Subcutaneous abdominal adipose tissue (tissue), 5 donors: Measurements from ENCODE around the gene SLC22A12.

ENCODE experiments used
- H3K27ac ChIP-seq: one replicate; pipeline ENCODE4 v1.7.0; 2013; ENCODE audit warnings: low read depth, mild to moderate bottlenecking, inconsistent platforms, low read length, moderate library complexity
- H3K27me3 ChIP-seq, 5 donors: one replicate each; pipeline ENCODE4 v1.7.0; 2013; ENCODE audit warnings: low read length in 5 of 5, inconsistent platforms in 1 of 5; ENCODE audit not compliant: control insufficient read depth in 5 of 5, insufficient read depth in 4 of 5
- H3K36me3 ChIP-seq, 5 donors: one replicate each; pipeline ENCODE4 v1.7.0; 2013; ENCODE audit warnings: low read length in 5 of 5; ENCODE audit not compliant: control insufficient read depth in 5 of 5, insufficient read depth in 5 of 5
- H3K4me1 ChIP-seq, 5 donors: one replicate each; pipeline ENCODE4 v1.7.0; 2013; ENCODE audit warnings: low read length in 5 of 5, mild to moderate bottlenecking in 3 of 5, moderate library complexity in 1 of 5; ENCODE audit not compliant: control insufficient read depth in 5 of 5, insufficient read depth in 5 of 5
- H3K4me3 ChIP-seq, 5 donors: one replicate each; pipeline ENCODE4 v1.7.0; 2013; ENCODE audit warnings: low read length in 5 of 5, low read depth in 1 of 5
- H3K9ac ChIP-seq, 5 donors: one replicate each; pipeline ENCODE4 v1.7.0; 2013; ENCODE audit warnings: low read length in 5 of 5, mild to moderate bottlenecking in 4 of 5, moderate library complexity in 3 of 5
- H3K9me3 ChIP-seq, 5 donors: one replicate each; pipeline ENCODE4 v1.7.0; 2013; ENCODE audit warnings: low read length in 5 of 5; ENCODE audit not compliant: control insufficient read depth in 5 of 5
- donor health status: healthy.
- donor health status: healthy.
- donor health status: healthy.
- donor health status: healthy.
- donor health status: healthy.

The SLC22A12 gene

DNA sequence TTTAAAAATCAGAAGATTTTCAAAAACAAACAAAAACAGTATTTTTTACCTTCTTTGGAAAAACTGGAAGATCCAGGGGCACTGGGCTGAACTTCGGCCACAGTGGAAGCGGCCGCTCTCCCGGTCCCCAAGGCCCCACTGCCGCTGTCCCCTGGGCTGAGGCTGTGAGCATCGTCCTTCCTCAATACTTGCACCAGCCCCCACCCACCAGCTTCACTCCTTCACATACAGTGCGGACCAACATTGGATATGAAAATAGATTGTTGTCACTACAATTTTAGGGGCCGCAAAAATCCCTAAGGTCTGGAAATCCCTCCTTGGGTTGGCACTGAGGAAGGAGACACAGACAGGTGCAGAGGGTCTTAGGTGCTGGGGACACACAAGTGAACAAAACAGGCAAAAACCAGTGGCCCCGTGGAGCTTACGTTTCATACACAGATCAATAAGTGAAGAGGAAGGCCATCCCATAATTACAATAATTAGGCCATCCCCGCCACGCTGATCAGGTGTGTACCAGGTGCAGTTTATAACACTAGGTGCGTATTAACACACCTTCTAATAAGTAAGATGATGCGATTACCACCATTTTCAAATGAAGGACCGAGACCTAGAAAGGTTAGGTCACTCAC, 28.2 kb upstream of the SLC22A12 start:
- no peak overlapping the region for H3K9ac ChIP-seq
- H3K9me3 ChIP-seq, result no peaks in the 10 kb centered on the region
- H3K4me1 ChIP-seq, result peaks cover 2 to 15% (median 14%) of the 10 kb centered on the region in 5 donors
- peaks cover 7 to 14% (median 9%) of the 10 kb centered on the region in 5 donors for H3K27me3 ChIP-seq
- H3K36me3 ChIP-seq, result no peaks in the 10 kb centered on the region
- H3K4me3 ChIP-seq, result no peak overlapping the region
- H3K27ac ChIP-seq, result no peak overlapping the region

- H3K4me3 ChIP-seq, result no peak overlapping the region
- peaks cover 2 to 15% (median 14%) of the 10 kb centered on the region in 5 donors for H3K4me1 ChIP-seq
- H3K27ac ChIP-seq, result no peak overlapping the region
- no peaks in the 10 kb centered on the region for H3K36me3 ChIP-seq
- H3K27me3 ChIP-seq, result peaks cover under 1 to 7% (median 5%) of the 10 kb centered on the region in 5 donors
- no peaks in the 10 kb centered on the region for H3K9me3 ChIP-seq
- no peak overlapping the region for H3K9ac ChIP-seq
Observed at GRCh38 chr11:64563966-64564365, 27.1 kb upstream of the SLC22A12 start.

GRCh38 chr11:64564419-64564818, 26.6 kb upstream of the SLC22A12 start:
- no peak overlapping the region for H3K9ac ChIP-seq
- no peak overlapping the region for H3K4me3 ChIP-seq
- H3K4me1 ChIP-seq, result peaks cover 2 to 15% (median 14%) of the 10 kb centered on the region in 5 donors
- peaks cover 0 to 7% (median 5%) of the 10 kb centered on the region in 5 donors for H3K27me3 ChIP-seq
- no peaks in the 10 kb centered on the region for H3K9me3 ChIP-seq
- no peak overlapping the region for H3K27ac ChIP-seq
- no peaks in the 10 kb centered on the region for H3K36me3 ChIP-seq

DNA sequence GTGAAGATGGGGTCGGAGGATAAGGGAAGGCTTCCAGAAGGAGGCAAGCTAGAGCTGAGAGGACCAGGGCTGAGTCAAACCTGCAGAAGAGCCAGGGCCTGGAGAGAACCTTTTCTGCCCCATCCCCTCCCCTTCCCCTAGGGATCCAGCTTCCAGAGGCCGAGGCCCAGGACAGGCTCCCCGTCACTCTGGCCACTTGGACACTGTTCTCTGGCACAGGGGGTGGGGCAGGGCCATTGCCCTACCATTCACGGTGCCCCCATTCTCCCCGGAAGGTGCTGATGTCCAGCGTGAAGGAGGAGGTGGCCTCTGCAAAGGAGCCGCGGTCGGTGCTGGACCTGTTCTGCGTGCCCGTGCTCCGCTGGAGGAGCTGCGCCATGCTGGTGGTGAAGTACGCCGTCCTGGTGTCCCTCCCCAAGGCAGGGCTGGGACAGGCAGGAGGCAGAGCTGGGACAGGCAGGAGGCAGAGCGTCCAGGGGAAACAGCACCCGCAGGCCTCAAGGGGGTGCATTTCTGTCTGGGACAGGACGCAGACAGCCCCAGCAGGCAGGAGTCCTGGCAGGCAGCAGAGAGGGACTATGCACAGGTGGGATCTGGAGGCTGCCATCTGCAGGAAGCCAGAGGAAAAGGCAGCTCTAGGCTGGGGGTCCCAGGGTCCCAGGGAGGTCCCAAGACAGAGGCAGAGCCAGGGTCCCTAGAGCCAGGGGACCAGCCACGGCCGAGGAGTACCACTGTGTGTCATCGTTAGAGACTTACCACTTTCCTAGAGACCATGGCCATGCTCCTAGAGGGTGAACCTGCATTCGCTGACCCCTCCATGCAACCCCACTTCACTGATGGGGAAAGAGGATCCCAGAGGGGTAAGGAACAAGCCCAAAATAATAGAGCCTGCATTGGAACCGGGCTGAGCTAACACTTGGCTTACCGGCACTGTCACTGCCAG, 25.8 kb upstream of the SLC22A12 start:
- Histone ChIP-seq H3K4me1 (peaks cover 2 to 15% (median 14%) of the 10 kb centered on the region in 5 donors), H3K27me3 (peaks cover 0 to 7% (median 4%) of the 10 kb centered on the region in 5 donors), H3K9ac (no peak overlapping the region), H3K4me3 (no peak overlapping the region), H3K36me3 (no peaks in the 10 kb centered on the region), H3K9me3 (no peaks in the 10 kb centered on the region), H3K27ac (no peak overlapping the region)

DNA sequence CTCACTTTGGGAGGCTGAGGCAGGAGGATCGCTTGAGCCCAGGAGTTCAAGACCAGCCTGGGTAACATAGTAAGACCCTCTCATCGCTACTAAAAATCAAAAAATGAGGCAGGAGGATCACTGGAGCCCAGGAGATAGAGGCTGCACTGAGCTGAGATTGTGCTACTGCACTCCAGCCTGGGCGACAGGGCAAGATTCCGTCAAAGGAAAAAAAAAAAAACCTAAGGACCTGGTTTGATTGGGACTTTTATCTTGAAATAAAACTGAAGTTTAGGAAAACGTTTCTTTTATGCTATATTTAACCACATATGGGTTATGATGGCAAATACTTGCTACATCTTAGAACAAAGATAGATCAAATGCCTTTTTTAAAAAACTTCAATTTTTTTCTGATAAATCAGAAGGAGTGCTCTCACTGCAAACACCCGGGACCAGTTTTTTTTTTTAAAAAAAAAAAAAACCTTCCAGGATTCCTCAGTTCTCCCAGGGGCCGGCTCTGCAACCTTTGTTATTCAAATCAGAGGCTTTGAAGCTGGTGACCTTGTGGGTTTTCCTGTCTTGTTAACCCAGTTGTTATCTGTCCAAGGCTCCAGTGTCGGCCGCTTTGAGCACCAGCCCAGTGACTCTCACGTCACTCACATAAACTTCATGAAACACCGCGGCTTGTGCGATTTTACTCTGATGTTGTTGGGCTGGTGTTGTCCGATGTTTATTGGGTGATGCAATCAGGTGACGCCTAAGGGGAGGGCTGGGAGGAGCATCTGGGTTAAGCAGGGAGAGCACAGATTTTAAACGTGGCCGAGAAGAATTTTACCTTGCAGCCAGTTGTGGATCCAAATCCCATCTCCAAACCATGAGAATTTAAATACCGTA, 24.7 kb upstream of the SLC22A12 start:
- H3K4me3 ChIP-seq, result no peak overlapping the region
- H3K36me3 ChIP-seq, result no peaks in the 10 kb centered on the region
- peaks cover 2 to 15% (median 14%) of the 10 kb centered on the region in 5 donors for H3K4me1 ChIP-seq
- no peak overlapping the region for H3K27ac ChIP-seq
- peaks cover 0 to 7% (median 0%) of the 10 kb centered on the region in 5 donors for H3K27me3 ChIP-seq
- H3K9ac ChIP-seq, result no peak overlapping the region
- no peaks in the 10 kb centered on the region for H3K9me3 ChIP-seq

DNA sequence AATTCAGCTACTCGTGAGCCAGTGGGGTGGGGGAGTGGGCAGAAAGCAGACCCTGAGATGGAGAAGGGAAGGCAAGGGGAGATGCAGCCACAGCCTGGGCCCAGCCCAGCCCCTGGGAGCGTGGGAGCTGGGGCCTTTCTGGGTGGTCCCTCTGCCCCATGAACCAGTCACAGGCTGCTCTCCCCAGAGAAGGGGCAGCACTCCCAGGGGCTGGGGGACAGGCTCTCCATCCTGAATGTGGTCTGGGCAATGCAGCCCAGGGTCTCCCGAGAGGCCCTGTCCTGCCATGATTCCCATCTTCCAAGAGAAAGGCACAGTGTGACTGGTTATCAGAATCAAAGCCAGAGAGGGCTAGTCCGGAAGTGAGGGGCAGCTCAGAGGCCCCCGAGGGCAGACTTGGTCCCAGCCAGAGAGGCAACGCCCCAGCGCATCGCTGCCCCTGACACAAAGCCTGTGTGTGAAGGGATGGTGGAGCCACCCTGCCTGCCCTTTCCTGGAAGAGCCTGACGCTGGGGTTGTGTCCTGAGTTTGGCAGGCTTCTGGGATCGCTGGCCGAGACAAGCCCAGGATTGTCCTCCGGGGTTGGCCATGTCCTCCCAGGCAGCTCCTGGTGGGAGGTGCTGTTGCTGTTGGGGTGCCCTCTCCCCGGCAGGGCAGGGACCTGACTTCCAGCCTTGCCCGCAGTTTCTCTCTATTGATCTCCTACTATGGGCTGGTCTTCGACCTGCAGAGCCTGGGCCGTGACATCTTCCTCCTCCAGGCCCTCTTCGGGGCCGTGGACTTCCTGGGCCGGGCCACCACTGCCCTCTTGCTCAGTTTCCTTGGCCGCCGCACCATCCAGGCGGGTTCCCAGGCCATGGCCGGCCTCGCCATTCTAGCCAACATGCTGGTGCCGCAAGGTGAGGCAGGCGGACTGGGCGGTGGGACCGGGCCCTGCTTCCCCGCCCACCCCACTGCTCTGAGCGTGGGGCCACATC, 23.8 kb upstream of the SLC22A12 start:
- no peaks in the 10 kb centered on the region for H3K36me3 ChIP-seq
- H3K9me3 ChIP-seq, result no peaks in the 10 kb centered on the region
- no peak overlapping the region for H3K27ac ChIP-seq
- no peak overlapping the region for H3K4me3 ChIP-seq
- H3K4me1 ChIP-seq, result peaks cover 2 to 15% (median 14%) of the 10 kb centered on the region in 5 donors
- no peak overlapping the region for H3K9ac ChIP-seq
- H3K27me3 ChIP-seq, result peaks cover 0 to 7% (median 0%) of the 10 kb centered on the region in 5 donors

- H3K4me3 ChIP-seq, result no peak overlapping the region
- H3K27me3 ChIP-seq, result peaks cover 0 to 7% (median 0%) of the 10 kb centered on the region in 5 donors
- H3K27ac ChIP-seq, result no peak overlapping the region
- H3K9me3 ChIP-seq, result no peaks in the 10 kb centered on the region
- H3K4me1 ChIP-seq, result peaks cover 2 to 15% (median 14%) of the 10 kb centered on the region in 5 donors
- H3K36me3 ChIP-seq, result no peaks in the 10 kb centered on the region
- no peak overlapping the region for H3K9ac ChIP-seq
Observed at GRCh38 chr11:64568041-64568571, 22.9 kb upstream of the SLC22A12 start.

DNA sequence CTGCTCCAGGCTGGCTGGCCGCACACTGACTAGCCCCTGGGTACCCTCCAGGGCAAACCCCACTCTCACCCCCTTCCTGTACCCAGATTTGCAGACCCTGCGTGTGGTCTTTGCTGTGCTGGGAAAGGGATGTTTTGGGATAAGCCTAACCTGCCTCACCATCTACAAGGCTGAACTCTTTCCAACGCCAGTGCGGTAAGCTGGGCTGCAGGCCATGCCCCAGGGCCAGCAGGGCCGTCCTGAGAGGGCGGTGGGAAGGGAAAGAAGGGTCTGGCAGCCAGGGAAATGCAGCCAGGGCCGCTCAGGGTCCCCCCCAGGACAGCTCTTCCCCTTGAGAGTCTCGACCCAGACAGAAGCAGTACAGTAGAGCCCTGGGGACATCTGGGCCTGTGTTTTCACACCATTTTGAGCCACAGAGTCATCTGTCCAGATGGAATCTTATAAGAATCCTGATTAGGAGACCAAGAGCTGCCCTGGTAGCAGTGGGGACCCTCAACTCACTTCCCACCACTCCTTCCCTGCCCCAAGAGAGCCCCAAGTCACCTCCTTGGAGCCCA, 22.4 kb upstream of the SLC22A12 start:
- no peak overlapping the region for H3K9ac ChIP-seq
- H3K9me3 ChIP-seq, result no peaks in the 10 kb centered on the region
- peaks cover 0 to 7% (median 0%) of the 10 kb centered on the region in 5 donors for H3K27me3 ChIP-seq
- H3K4me1 ChIP-seq, result peaks cover 2 to 15% (median 14%) of the 10 kb centered on the region in 5 donors
- no peak overlapping the region for H3K4me3 ChIP-seq
- no peaks in the 10 kb centered on the region for H3K36me3 ChIP-seq
- no peak overlapping the region for H3K27ac ChIP-seq
